Astrocyte (in vitro differentiated cells and primary cell): ENCODE measurements around the gene SHCBP1L.

Experiments used
- EZH2 ChIP-seq: IDR thresholded peaks from 2 replicates; pipeline ENCODE4 v1.6.1; 2012; ENCODE audit warnings: mild to moderate bottlenecking, low read length, inconsistent platforms; ENCODE audit not compliant: insufficient read depth
- TF ChIP-seq, protein P1 (sequence below): IDR thresholded peaks from 2 replicates; pipeline ENCODE4 v1.5.1; 2011; ENCODE audit warnings: low read depth, mild to moderate bottlenecking, inconsistent platforms, low read length, moderate library complexity; ENCODE audit not compliant: insufficient read depth

- no peak for TF ChIP-seq EZH2
- TF ChIP-seq, protein P1, sequence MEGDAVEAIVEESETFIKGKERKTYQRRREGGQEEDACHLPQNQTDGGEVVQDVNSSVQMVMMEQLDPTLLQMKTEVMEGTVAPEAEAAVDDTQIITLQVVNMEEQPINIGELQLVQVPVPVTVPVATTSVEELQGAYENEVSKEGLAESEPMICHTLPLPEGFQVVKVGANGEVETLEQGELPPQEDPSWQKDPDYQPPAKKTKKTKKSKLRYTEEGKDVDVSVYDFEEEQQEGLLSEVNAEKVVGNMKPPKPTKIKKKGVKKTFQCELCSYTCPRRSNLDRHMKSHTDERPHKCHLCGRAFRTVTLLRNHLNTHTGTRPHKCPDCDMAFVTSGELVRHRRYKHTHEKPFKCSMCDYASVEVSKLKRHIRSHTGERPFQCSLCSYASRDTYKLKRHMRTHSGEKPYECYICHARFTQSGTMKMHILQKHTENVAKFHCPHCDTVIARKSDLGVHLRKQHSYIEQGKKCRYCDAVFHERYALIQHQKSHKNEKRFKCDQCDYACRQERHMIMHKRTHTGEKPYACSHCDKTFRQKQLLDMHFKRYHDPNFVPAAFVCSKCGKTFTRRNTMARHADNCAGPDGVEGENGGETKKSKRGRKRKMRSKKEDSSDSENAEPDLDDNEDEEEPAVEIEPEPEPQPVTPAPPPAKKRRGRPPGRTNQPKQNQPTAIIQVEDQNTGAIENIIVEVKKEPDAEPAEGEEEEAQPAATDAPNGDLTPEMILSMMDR: no peak
Observed at GRCh38 chr1:182953826-182954225, 860 bp upstream of the SHCBP1L start.
